Activated B cell treated with CpG ODN at 0.5 μM for 24 hours (primary cell): ENCODE results near the gene SHISA7. TPM values are rescaled to one million over a fixed set of nuclear protein-coding genes. Genes with fewer than 3 reads are reported as not detected.

ENCODE experiments used
- ATAC-seq: fragments of 200-7000 bp; cut with Tn5 transposase; one replicate; pipeline ENCODE4 v1.10.0; 2021; ENCODE audit warnings: low read depth, mild to moderate bottlenecking, moderate library complexity
- CTCF ChIA-PET: fragments of 350-600 bp; sonication (Branson Sonifier 250); formaldehyde crosslinking; loops from one replicate; lab custom pipeline; 2021; ENCODE audit warnings: antibody characterized with exemption; lab: Charles Lee
- POLR2A ChIA-PET: fragments of 350-600 bp; sonication (Branson Sonifier 250); formaldehyde crosslinking; loops from one replicate; lab custom pipeline; 2021; ENCODE audit warnings: antibody characterized with exemption; lab: Charles Lee
- DNase-seq: peaks from one replicate; pipeline ENCODE4 v3.0.0; 2022
- H3K27ac Mint-ChIP-seq: one replicate; pipeline ENCODE4 v1.8.0; 2020; ENCODE audit warnings: mixed read lengths
- H3K27me3 Mint-ChIP-seq: one replicate; pipeline ENCODE4 v1.8.0; 2021; ENCODE audit warnings: mixed read lengths
- H3K36me3 Mint-ChIP-seq: one replicate; pipeline ENCODE4 v1.8.0; 2021; ENCODE audit warnings: low read depth, mixed read lengths
- H3K4me1 Mint-ChIP-seq: one replicate; pipeline ENCODE4 v1.8.0; 2021; ENCODE audit warnings: mixed read lengths
- H3K4me3 Mint-ChIP-seq: one replicate; pipeline ENCODE4 v1.8.0; 2020; ENCODE audit warnings: mild to moderate bottlenecking, mixed read lengths
- H3K9me3 Mint-ChIP-seq: one replicate; pipeline ENCODE4 v1.8.0; 2020; ENCODE audit warnings: mixed read lengths
- intact Hi-C: fragments of 100-400 bp; cut with micrococcal nuclease; formaldehyde crosslinking; loops from one replicate; pipeline ENCODE4 v1.15.1; 2024
- total RNA-seq: library from RNA; stranded (reverse); gene quantifications from 2 replicates; pipeline ENCODE4 v1.2.3, GENCODE V29; 2022
- TF ChIP-seq, protein P1 (sequence below): fragments of 200-600 bp; IDR thresholded peaks from one replicate; pipeline ENCODE4 v1.8.0; 2022; ENCODE audit warnings: antibody characterized with exemption, mild to moderate bottlenecking

Gene SHISA7
- total RNA-seq, 1 donor from 2014 or later: not detected

DNA sequence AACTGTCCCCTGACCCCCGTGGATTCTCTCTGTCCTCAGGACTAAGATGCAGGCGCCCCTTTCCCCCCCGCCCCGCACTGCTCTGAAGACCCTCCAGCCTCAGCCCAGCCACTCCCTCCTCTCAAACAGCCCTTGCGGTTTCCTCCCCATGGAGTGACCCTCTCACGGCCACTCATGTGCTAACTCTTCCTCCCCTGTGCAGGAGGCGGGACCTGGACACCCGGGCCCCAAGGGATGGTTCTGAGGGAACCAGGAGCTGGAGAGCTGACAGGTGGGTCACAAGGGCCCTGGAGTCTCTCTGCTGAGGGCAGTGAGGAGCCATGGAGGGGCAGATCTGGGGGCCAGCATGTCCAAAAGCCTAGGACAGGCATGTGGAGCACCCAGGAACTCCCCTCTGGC, 16.4 kb upstream of the SHISA7 start:
- Mint-ChIP-seq H3K27ac (no peak overlapping the region), H3K4me3 (no peak overlapping the region), H3K9me3 (no peaks in the 10 kb centered on the region), H3K27me3 (peaks cover 3% of the 10 kb centered on the region), H3K36me3 (peaks cover 13% of the 10 kb centered on the region), H3K4me1 (peaks cover 23% of the 10 kb centered on the region)
- intact Hi-C loops: no loop called here
- ChIA-PET POLR2A (interaction anchor here (0.6 to 1.1 kb wide), 3 partner anchors 12 to 52 kb away, joined by 3 read pairs; partner anchors contain the start of genes UBE2S and ZNF628), CTCF (no interaction called here)
- TF ChIP-seq, protein P1, sequence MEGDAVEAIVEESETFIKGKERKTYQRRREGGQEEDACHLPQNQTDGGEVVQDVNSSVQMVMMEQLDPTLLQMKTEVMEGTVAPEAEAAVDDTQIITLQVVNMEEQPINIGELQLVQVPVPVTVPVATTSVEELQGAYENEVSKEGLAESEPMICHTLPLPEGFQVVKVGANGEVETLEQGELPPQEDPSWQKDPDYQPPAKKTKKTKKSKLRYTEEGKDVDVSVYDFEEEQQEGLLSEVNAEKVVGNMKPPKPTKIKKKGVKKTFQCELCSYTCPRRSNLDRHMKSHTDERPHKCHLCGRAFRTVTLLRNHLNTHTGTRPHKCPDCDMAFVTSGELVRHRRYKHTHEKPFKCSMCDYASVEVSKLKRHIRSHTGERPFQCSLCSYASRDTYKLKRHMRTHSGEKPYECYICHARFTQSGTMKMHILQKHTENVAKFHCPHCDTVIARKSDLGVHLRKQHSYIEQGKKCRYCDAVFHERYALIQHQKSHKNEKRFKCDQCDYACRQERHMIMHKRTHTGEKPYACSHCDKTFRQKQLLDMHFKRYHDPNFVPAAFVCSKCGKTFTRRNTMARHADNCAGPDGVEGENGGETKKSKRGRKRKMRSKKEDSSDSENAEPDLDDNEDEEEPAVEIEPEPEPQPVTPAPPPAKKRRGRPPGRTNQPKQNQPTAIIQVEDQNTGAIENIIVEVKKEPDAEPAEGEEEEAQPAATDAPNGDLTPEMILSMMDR: no peak
- DNase-seq: no peak
- no peak for ATAC-seq

DNA sequence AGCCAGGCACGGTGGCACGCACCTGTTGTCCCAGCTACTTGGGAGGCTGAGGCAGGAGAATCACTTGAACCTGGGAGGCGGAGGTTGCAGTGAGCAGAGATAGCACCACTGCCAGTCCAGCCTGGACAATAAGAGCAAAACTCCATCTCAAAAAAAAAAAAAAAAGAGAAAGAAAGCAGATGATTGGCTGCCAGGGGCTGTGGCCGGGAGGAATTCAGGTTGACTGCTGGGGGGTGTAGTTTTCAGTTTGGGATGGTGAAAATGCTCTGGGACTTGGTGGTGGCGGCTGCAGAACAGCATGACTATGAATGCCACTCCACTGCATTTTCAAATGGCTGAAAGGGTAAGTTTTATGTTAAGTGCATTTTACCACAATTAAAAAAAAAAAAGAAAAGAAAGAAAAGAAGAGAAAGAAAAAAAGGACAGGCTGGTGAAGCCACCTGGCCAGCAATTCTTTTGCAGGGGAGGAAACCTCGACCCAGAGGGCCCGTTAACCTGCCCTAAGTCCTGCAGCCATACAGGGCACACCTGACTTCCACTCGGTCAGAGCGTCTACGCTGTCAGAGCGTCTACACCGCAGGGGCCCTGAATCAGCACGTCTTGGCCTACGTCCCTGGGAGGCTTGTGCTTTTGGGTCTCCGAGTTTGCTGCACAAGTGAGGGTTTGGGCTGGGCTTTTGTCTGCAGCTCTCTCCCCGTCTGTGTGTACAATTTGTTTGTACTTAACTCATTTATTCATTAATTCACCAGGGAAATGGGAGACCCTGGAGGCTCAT, 14.8 kb upstream of the SHISA7 start:
- Mint-ChIP-seq H3K27ac (no peak overlapping the region), H3K27me3 (peaks cover 7% of the 10 kb centered on the region), H3K36me3 (peaks cover 15% of the 10 kb centered on the region), H3K9me3 (no peaks in the 10 kb centered on the region), H3K4me3 (no peak overlapping the region), H3K4me1 (peaks cover 32% of the 10 kb centered on the region)
- DNase-seq (no peak), ATAC-seq (no peak)
- ChIA-PET CTCF (interaction anchor here (1.9 kb wide), 1 partner anchor 10 kb away, joined by 6 read pairs; no protein-coding TSS in a partner anchor), POLR2A (no interaction called here)
- TF ChIP-seq, protein P1: no peak
- intact Hi-C loops: no loop called here

DNA sequence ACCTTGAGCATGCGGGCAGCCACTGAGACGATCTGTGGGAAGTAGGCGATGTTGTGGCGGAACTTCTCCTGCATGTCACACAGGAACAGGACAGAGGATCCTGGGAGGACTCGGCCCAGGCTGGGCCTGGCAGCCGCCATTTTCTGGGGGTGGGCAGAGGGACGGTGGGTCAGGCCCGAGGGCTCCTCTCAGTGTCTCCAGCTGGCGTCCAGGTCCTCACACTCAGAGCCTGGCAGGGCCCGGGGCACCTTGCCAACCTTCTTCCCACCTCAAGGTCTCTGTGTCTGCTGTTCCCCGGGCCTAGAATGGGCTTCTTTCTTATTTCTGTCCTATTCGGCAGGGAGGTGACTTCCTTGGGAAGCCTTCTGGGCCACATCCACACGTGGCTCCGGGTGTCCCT, 13.2 kb upstream of the SHISA7 start:
- no peaks in the 10 kb centered on the region for H3K9me3 Mint-ChIP-seq
- no peak for DNase-seq
- intact Hi-C loops: no loop called here
- H3K4me1 Mint-ChIP-seq: peaks cover 30% of the 10 kb centered on the region
- CTCF ChIA-PET: no interaction called here
- H3K36me3 Mint-ChIP-seq: peaks cover 14% of the 10 kb centered on the region
- no peak overlapping the region for H3K4me3 Mint-ChIP-seq
- peaks cover 9% of the 10 kb centered on the region for H3K27me3 Mint-ChIP-seq
- TF ChIP-seq, protein P1: no peak
- POLR2A ChIA-PET: no interaction called here
- H3K27ac Mint-ChIP-seq: no peak overlapping the region
- ATAC-seq: no peak

DNA sequence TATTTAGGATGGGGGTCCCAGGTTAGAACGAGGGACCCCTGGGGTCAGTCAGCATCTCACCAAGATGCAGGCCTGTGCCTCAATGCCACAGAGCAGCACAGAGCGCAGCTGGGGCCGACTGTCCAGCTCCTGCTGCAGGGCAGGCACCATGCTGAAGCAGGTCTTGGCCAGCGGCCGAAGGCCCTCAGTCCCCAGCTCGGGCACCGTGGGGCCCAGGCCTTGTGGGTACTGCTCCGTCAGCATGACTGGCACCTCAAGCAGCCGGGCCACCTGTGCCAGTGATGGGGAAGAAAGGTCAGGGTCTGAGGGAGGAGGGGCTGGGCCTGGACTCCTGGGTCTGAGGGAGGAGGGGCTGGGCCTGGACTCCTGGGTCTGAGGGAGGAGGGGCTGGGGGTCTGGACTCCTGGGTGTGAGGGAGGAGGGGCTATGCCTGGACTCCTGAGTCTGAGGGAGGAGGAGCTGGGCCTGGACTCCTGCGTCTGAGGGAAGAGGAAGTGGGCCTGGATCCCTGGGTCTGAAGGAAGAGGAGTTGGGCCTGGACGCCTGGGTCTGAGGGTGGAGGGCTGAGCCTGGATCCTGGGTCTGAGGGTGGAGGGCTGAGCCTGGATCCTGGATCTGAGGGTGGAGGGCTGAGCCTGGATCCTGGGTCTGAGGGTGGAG, 12.6 kb upstream of the SHISA7 start:
- H3K27ac Mint-ChIP-seq: no peak overlapping the region
- H3K4me1 Mint-ChIP-seq: peaks cover 29% of the 10 kb centered on the region
- TF ChIP-seq, protein P1: no peak
- peaks cover 11% of the 10 kb centered on the region for H3K27me3 Mint-ChIP-seq
- ATAC-seq (no peak), DNase-seq (no peak)
- no peaks in the 10 kb centered on the region for H3K9me3 Mint-ChIP-seq
- ChIA-PET CTCF (no interaction called here), POLR2A (no interaction called here)
- peaks cover 14% of the 10 kb centered on the region for H3K36me3 Mint-ChIP-seq
- no peak overlapping the region for H3K4me3 Mint-ChIP-seq
- intact Hi-C loops: no loop called here

DNA sequence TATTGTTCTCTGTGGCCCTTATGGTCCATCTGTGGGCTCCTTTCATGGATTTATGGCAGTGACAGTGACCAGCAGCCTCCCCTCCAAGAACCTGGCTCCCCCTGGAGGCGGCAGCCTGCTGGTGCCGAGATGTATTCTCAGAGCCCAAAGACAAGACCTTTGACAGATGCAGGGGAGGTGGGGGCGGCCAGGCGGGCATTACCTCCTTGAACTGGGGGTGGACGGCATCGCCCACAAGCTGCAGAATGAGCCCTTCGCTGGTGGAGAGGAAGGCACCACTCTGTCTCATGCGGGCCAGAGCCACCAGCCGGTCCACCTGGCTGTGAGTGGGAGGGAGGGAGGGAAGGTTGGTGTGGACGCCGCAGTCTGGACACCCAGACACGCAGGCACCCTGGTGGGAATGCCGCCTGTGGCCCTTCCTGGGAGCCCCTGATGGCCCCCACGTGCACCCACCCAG, 11.7 kb upstream of the SHISA7 start:
- ChIA-PET CTCF (no interaction called here), POLR2A (no interaction called here)
- no peak overlapping the region for H3K4me3 Mint-ChIP-seq
- peaks cover 20% of the 10 kb centered on the region for H3K4me1 Mint-ChIP-seq
- peaks cover 11% of the 10 kb centered on the region for H3K27me3 Mint-ChIP-seq
- intact Hi-C loops: loop anchor here (1.0 kb wide), 1 partner anchor 314 kb away; no protein-coding TSS in a partner anchor
- ATAC-seq (peak; percentile 58), DNase-seq (no peak)
- H3K27ac Mint-ChIP-seq: no peak overlapping the region
- no peaks in the 10 kb centered on the region for H3K9me3 Mint-ChIP-seq
- TF ChIP-seq, protein P1: no peak
- H3K36me3 Mint-ChIP-seq: peaks cover 14% of the 10 kb centered on the region
